ENCODE data around the gene CCDC121.

CCDC121 gene

DNA sequence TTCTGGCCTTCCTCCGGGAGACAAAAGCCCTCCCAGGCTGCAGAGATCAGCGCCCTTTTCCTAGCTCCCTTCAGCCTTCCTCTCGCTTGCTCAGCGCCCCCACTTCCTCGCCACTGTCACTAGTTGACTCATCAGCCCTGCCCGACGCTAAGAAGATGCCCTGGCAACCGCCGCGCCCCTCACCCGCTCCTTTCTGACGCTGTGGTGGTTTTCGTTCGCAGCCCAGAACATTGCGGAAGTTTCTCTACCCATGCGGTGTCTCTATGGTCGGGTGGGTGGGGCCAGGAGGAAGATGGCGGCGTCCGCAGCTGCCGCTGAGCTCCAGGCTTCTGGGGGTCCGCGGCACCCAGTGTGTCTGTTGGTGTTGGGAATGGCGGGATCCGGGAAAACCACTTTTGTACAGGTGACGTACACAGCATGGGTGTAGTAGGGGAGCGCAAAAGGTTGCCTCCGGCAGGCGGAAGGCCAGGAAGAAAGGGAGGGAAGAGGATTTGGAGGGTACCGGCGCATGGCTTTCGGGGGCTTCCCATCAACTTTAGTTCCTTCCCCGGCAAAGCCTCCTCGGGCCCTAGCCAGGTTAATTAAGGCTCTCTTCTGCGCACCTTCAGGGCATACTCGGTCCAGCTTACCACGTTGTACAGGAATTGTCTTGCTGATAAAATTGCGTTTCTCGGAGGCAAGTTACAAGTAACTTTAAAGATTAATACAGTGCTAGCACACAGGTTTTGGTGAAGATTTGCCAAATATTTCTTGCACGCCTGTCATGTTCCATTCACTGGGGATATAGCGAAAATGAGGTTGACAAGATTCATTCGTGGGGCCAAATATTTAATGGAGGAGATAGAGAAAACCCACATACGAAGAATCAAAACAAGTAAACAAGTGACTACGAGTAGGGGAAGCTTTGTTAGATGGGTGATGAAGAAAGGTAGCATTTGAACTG lies at the start of gene CCDC121, which contains the start of gene GPN1:
Gene CCDC121 (minus strand): TSS at position 246 of the 943 bp plus-strand sequence. CDS start 1,213 bp downstream, outside the sequence.
Gene GPN1 (plus strand): TSS at position 284 of the 943 bp plus-strand sequence. CDS start 9 bp downstream, at position 293.
- no peak for FAIRE-seq

DNA sequence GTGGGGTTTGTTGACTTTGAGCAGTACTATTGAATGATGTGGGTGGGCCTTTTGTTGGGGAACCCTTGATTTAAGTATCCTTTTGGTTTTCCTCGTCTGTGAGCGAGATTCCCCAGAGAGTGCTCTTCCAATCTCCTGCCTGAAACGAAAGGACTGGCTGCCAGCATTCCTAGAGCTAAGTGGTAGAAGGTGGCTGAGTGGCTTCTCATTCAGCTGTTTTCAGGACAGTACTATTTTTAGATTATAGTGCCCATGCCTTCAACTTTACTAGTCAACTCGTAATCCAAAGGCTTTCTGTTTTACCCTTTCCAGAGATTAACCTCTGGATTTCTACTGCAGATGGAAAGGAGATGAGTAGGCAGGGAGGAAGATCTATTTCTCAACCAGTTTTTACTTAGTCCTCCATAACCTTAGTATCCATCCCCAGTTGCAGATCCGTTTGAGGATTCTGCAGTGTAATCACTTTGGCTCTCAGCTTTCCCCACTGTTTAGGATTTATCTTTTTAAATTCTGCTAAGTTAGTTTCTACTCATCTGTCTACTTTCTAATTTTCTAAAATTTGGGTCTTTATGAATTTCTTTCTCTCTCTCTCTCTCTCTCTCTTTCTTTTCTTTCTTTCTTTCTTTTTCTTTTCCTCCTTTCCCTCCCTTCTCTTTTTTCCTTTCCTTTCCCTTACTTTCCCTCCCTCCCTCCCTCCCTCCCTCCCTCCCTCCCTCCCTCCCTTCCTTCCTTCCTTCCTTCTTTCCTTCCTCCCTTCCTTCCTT lies 44.1 kb upstream of the CCDC121 start:
- FAIRE-seq = no peak

GRCh38 chr2:27671235-27671634 lies 42.4 kb upstream of the CCDC121 start:
- no peak for FAIRE-seq

- no peak for FAIRE-seq
Measured at GRCh38 chr2:27667446-27667845, 38.6 kb upstream of the CCDC121 start.

DNA sequence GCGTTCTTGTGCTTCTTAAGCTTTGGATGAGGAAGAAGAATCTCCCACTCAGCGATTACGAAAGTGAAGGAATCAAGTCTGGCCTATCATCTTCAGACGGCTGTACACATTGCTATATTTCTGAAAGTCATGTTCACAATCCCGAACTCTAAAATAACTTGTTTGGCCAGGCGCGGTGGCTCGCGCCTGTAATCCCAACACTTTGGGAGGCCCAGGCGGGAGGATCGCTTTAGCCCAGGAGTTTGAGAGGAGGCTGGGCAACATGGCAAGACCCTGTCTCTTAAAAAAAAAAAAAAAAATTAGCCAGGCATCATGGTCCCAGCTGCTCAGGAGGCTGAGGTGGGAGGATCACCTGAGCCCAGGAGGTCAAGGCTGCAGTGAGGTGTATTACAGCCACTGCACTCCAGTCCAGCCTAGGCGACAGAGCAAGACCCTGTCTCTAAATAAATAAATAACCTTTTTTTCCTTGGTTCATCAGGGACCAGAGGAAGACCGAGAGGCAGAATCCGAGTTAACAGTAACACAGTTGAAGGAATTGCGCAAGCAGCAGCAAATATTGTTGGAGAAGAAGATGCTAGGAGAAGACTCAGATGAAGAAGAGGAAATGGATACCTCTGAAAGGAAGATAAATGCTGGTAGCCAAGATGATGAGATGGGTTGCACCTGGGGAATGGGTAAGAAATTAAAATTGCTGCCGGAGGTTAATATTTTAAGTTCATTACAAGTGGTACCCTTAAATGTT lies 36.0 kb upstream of the CCDC121 start:
- no peak for FAIRE-seq

DNA sequence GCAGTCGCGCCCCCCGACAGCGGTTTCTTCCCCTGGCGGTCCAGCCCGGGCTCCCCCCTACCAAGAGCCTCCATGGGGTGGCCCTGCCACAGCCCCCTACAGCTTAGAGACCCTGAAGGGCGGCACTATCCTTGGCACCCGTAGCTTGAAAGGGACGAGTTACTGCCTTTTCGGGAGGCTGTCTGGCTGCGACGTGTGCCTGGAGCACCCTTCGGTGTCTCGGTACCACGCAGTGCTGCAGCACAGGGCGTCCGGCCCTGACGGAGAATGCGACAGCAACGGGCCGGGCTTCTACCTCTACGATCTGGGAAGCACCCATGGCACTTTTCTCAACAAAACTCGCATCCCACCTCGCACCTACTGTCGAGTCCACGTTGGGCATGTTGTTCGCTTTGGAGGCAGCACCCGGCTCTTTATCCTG lies 35.4 kb upstream of the CCDC121 start:
- no peak for FAIRE-seq

- FAIRE-seq = no peak
Measured at GRCh38 chr2:27663285-27664153, 34.7 kb upstream of the CCDC121 start, which contains the start of the genes SLC4A1AP and SUPT7L. Gene SLC4A1AP (plus strand): TSS chr2:27663889. CDS start chr2:27663915, 26 bp downstream. Gene SUPT7L (minus strand): TSS chr2:27663614. CDS start chr2:27662192, 1,422 bp downstream.

GRCh38 chr2:27661371-27661770 lies 32.6 kb upstream of the CCDC121 start:
- FAIRE-seq = no peak

GRCh38 chr2:27655155-27655951 lies 26.5 kb upstream of the CCDC121 start:
- no peak for FAIRE-seq

- FAIRE-seq = no peak
Measured at GRCh38 chr2:27653397-27653796, 24.6 kb upstream of the CCDC121 start.

GRCh38 chr2:27652790-27653189 lies 24.0 kb upstream of the CCDC121 start:
- no peak for FAIRE-seq

GRCh38 chr2:27652341-27652740 lies 23.5 kb upstream of the CCDC121 start:
- no peak for FAIRE-seq

- FAIRE-seq = no peak
Measured at GRCh38 chr2:27651056-27651455, 22.2 kb upstream of the CCDC121 start.

DNA sequence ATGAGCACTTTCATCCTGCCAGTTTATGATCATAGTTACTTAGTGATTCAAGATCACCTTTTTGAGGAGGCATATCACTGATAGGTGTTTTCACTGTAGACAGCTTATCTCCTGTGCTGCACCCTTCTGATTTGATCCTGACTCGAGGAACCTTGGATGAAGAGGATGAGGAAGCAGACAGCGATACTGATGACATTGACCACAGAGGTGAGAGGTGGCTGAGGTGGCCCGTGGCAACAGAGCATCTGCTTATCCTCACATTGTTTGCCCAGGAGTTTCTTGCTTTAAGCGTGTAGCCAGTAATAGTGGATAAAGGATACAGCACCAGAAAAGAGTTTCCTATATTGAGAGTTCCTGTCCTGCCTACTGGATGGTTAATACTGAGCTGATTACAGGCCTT lies 18.9 kb upstream of the CCDC121 start:
- no peak for FAIRE-seq

DNA sequence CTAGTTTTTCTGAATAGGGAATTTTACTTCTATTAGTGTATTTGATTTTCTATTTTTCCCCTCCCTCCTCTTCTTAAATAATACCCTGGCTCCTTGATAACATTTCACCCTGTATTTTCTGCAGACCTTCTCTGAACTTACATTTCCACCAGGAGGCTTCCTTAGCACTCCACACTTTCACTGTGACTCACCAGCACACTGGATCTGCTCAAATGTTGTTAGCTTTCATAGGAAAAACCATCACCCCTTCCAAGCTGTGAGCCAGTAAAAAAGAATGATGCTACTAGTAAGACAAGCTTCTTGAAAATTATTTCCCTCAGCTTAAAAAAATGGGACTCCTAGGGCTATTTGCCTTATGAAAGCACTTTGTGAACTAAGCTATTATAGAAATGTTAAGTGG lies 18.5 kb upstream of the CCDC121 start:
- FAIRE-seq = no peak

GRCh38 chr2:27645197-27645596 lies 16.4 kb upstream of the CCDC121 start:
- no peak for FAIRE-seq

GRCh38 chr2:27640722-27641245 lies 12.0 kb upstream of the CCDC121 start:
- FAIRE-seq = no peak

DNA sequence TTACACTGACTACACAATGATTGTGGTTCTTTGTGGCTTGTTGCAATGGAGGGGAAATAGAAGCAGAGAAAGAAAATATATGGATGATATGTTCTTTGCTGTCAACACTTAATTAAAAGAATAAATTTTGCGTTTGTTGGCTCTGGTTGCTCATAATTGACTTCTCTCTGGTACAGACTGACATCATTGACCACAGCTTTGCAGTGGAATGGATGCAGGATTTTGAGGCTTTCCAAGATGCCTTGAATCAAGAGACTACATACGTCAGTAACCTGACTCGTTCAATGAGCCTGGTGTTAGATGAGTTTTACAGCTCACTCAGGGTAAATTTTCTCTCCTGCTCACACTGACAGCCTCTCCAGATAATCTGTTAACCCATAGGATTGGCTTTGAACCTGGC lies 9.9 kb upstream of the CCDC121 start:
- no peak for FAIRE-seq

- no peak for FAIRE-seq
Measured at GRCh38 chr2:27638037-27638637, 9.3 kb upstream of the CCDC121 start.

DNA sequence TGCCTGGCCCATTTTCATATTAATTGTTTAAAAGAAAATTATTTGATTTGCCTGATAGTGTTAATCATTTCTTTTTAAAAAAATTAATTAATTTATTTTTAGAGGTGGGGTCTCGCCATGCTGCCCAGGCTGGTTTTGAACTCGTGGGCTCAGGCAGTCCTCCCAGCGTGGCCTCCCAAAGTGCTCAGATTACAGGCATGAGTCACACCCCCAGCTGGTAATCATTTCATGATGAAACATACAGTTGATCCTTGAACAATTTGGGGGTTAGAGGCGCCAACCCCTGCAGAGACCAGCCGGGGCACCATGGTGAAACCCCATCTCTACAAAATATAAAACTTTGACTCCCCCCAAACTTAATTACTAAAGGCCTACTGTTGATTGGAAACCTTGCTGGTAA lies 8.0 kb upstream of the CCDC121 start:
- FAIRE-seq = no peak

Measured in A204.1 (cell line).